Activated CD8-positive, alpha-beta memory T cell treated with anti-CD3 and anti-CD28 coated beads, Interleukin-2, amount 10 ng/mL, durations not matched to agents 7 days and 5 days (primary cell): ENCODE data around the gene MPPE1. TPM values are rescaled to one million over a fixed set of nuclear protein-coding genes. Genes with fewer than 3 reads are reported as not detected.
A peak's percentile ranks its signal among the peaks of the same experiment; 100 is the strongest.
"Not testable (repeated sequence)": the region's sequence is repeated elsewhere in the genome, so short reads cannot be mapped to it uniquely, and the experiment has no call there.

ENCODE experiments used
- ATAC-seq: fragments of 150-1000 bp; cut with Tn5 transposase; one replicate; pipeline ENCODE4 v1.10.0; 2021; ENCODE audit warnings: moderate library complexity
- CTCF ChIA-PET: fragments of 350-600 bp; sonication (Branson Sonifier 250); formaldehyde crosslinking; loops from one replicate; lab custom pipeline; 2021; ENCODE audit warnings: antibody characterized with exemption; lab: Charles Lee
- DNase-seq: peaks from one replicate; pipeline ENCODE4 v3.0.0-alpha.2; 2020
- H3K27ac Mint-ChIP-seq: one replicate; pipeline ENCODE4 v1.8.0; 2021; ENCODE audit warnings: mild to moderate bottlenecking, mixed read lengths
- H3K27me3 Mint-ChIP-seq: one replicate; pipeline ENCODE4 v1.8.0; 2021; ENCODE audit warnings: mixed read lengths
- H3K36me3 Mint-ChIP-seq: one replicate; pipeline ENCODE4 v1.8.0; 2021; ENCODE audit warnings: mild to moderate bottlenecking, mixed read lengths
- H3K4me1 Mint-ChIP-seq: one replicate; pipeline ENCODE4 v1.8.0; 2021; ENCODE audit warnings: mixed read lengths
- H3K4me3 Mint-ChIP-seq: one replicate; pipeline ENCODE4 v1.8.0; 2021; ENCODE audit warnings: mild to moderate bottlenecking, moderate library complexity, mixed read lengths
- H3K9me3 Mint-ChIP-seq: one replicate; pipeline ENCODE4 v1.8.0; 2022; ENCODE audit warnings: low read depth, mixed read lengths
- total RNA-seq, 2 experiments: library from RNA; stranded (reverse); gene quantifications; one replicate each; pipeline ENCODE4 v1.2.3, GENCODE V29; 2021

The MPPE1 gene
- total RNA-seq, 2 experiments from 2014 or later, result 42.9 to 64.9 TPM

DNA sequence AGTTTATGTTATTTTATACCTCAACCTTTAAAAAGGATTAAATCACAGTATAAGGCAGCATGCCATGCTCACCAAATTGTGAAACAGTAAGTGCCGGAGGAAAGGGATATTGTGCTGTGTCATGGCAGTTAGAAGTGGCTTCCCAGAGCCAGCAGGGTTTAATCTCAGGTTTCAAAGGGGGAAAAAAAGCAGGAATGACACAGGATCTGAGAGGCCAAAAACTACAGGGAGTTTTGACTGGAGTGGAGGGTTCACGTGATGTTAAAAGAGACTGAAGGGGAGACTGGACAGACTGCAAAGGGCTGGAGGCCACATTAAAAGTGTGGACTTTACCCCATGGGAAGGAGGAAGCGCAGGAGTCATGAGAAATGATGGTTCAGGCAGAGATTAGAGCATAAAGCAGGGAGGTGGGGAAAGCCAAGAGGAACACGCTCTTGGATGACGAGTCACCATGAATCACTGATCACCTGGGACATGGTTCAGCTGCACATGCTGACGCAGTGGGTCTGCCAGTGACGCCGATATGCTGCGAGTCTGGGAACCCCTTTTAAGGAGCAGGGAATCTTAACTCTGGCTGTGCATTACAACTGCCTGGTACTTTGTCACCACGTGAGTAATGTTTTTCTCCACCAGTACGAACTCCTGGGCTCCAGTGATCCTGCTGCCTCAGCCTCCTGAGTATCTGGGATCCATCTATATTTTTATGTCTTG is 50.8 kb downstream of the MPPE1 start:
- H3K36me3 Mint-ChIP-seq, result peaks cover 1% of the 10 kb centered on the region
- CTCF ChIA-PET, result no interaction called here
- no peak for ATAC-seq
- no peak for DNase-seq
- no peaks in the 10 kb centered on the region for H3K27me3 Mint-ChIP-seq
- H3K4me3 Mint-ChIP-seq, result no peak overlapping the region
- no peak overlapping the region for H3K27ac Mint-ChIP-seq
- no peaks in the 10 kb centered on the region for H3K9me3 Mint-ChIP-seq
- H3K4me1 Mint-ChIP-seq, result peaks cover 23% of the 10 kb centered on the region

DNA sequence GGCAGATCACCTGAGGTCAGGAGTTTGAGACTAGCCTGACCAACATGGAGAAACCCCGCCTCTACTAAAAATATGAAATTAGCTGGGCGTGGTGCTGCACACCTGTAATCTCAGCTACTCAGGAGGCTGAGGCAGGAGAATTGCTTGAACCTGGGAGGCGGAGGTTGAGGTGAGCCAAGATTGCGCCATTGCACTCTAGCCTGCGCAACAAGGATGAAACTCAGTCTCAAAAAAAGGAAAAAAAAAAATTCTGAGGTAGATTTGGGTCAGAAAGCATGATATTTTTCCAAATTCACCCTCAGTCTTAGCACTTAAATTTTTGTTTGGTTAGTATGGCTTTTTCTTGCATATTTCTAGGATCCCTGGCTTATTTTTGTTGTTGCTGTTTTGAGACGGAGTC is 53.6 kb downstream of the MPPE1 start:
- H3K27ac Mint-ChIP-seq, H3K27me3 Mint-ChIP-seq, ATAC-seq, H3K4me3 Mint-ChIP-seq, H3K9me3 Mint-ChIP-seq, H3K36me3 Mint-ChIP-seq, DNase-seq, CTCF ChIA-PET: not testable (repeated sequence)
- H3K4me1 Mint-ChIP-seq, result peaks cover 29% of the 10 kb centered on the region

DNA sequence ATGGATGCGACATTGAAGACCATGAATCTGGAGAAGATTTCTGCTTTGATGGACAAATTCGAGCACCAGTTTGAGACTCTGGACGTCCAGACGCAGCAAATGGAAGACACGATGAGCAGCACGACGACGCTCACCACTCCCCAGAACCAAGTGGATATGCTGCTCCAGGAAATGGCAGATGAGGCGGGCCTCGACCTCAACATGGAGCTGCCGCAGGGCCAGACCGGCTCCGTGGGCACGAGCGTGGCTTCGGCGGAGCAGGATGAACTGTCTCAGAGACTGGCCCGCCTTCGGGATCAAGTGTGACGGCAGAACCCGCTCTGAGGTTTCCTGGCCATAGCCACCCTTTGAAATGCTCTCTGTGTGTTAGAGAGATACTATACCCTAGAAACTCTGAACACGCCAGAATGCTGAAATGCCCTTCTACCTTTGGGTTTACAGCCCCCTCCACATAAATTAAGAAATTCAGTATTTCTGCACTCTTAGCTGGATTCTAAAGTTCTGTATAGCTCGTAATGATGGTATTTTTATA is 56.2 kb downstream of the MPPE1 start:
- peak; percentile 76 for DNase-seq
- ATAC-seq, result peak; percentile 55
- Mint-ChIP-seq H3K4me3 (peak overlapping the region; percentile 98), H3K9me3 (no peaks in the 10 kb centered on the region), H3K36me3 (peaks cover 3% of the 10 kb centered on the region), H3K27ac (peak overlapping the region; percentile 99), H3K4me1 (peaks cover 25% of the 10 kb centered on the region), H3K27me3 (no peaks in the 10 kb centered on the region)
- CTCF ChIA-PET, result no interaction called here

DNA sequence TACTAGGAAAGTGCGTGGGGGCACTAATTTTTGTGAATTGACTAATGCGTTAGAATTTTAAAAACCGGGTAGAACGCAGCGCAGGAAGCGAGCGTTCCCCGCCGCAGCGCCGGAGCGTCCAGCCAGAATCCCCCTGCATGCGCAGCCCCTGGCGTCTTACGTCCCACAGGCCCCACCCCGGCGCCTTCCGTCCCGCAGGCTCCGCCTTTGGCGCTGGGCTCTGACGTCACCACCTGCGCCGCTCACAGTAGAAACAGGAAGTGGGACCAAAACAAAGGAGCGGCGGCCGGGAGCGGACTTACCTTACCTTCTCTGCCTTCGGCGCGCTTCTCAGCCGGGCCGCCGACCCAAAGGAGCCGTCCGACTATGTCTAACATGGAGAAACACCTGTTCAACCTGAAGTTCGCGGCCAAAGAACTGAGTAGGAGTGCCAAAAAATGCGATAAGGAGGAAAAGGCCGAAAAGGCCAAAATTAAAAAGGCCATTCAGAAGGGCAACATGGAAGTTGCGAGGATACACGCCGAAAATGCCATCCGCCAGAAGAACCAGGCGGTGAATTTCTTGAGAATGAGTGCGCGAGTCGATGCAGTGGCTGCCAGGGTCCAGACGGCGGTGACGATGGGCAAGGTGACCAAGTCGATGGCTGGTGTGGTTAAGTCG is 56.8 kb downstream of the MPPE1 start, which contains the start of gene CHMP1B:
CHMP1B (plus strand) TSS at position 268 of the 660 bp plus-strand sequence; CDS start at position 367, 99 bp downstream.
- Mint-ChIP-seq H3K9me3 (no peaks in the 10 kb centered on the region), H3K4me1 (peaks cover 25% of the 10 kb centered on the region), H3K27ac (peak within 1 kb of the TSS; percentile 99), H3K27me3 (no peaks in the 10 kb centered on the region), H3K36me3 (peaks cover 3% of the 10 kb centered on the region), H3K4me3 (peak within 1 kb of the TSS; percentile 98)
- CTCF ChIA-PET, result interaction anchor here (2.0 kb wide), 1 partner anchor 144 kb away, joined by 6 read pairs; no protein-coding TSS in a partner anchor
- DNase-seq (peak; percentile 98), ATAC-seq (peak; percentile 94)

DNA sequence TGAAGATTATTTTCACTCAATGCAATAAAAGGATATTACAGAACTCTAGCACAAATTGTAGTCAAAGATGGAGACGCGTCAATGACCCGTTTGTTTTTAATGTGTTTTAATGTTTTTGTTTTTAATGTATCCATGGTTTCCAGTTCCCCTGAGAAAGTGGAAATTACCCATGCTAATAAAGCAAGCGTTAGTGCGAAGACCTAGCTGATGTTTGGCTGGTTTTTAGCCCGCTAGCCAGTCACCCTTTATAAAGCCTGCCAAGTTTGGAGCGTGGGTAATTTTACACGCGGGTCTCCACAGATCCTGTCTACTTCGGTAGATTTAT is 57.3 kb downstream of the MPPE1 start:
- ATAC-seq, result peak; percentile 34
- CTCF ChIA-PET, result interaction anchor here (2.0 kb wide), 1 partner anchor 144 kb away, joined by 6 read pairs; no protein-coding TSS in a partner anchor
- H3K27me3 Mint-ChIP-seq, result no peaks in the 10 kb centered on the region
- H3K4me1 Mint-ChIP-seq, result peaks cover 25% of the 10 kb centered on the region
- H3K9me3 Mint-ChIP-seq, result no peaks in the 10 kb centered on the region
- DNase-seq, result no peak
- peaks cover 3% of the 10 kb centered on the region for H3K36me3 Mint-ChIP-seq
- H3K27ac Mint-ChIP-seq, result peak overlapping the region; percentile 99
- peak overlapping the region; percentile 98 for H3K4me3 Mint-ChIP-seq

DNA sequence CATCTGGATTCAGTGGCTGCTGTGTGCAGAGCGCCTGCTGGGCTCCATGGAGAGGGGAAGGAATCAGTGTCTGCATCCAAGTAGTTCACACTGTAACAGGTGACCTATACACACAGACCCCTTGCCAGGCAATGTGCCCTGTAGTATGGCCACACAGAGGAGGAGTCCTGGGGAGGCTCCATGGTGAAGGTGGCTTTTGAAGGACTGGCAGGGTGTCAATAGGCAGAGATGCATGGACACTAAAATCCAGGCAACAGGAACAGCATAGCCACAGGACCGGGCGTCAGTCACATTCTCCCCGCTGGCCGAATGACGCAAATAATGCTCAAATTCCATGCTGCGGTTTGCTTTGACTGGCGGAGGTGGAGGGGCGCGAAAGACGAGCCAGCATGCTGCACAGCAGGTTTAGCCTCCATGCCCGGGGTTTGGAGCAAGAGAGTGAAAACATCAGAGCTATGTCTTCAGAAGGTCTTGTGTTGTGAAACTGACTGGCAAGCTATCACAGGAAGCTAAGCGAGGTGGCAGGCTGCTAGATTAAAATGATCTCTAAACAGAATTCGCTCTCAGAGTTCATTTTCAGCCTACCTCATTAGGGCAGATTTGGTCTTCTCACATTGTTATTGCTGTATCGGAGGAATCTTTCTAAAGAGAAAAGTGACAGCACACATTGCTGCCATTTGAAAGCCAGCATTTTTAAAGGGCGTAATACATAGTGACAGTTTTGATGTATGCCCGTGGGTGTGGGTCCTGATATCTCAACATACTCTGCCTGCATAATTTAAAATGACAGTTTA is 58.1 kb downstream of the MPPE1 start:
- DNase-seq (peak; percentile 61), ATAC-seq (peak; percentile 18)
- Mint-ChIP-seq H3K27me3 (no peaks in the 10 kb centered on the region), H3K36me3 (peaks cover 2% of the 10 kb centered on the region), H3K4me1 (peaks cover 25% of the 10 kb centered on the region), H3K4me3 (peak overlapping the region; percentile 98), H3K9me3 (no peaks in the 10 kb centered on the region), H3K27ac (peak overlapping the region; percentile 99)
- CTCF ChIA-PET, result interaction anchor here (2.0 kb wide), 1 partner anchor 145 kb away, joined by 6 read pairs; no protein-coding TSS in a partner anchor

DNA sequence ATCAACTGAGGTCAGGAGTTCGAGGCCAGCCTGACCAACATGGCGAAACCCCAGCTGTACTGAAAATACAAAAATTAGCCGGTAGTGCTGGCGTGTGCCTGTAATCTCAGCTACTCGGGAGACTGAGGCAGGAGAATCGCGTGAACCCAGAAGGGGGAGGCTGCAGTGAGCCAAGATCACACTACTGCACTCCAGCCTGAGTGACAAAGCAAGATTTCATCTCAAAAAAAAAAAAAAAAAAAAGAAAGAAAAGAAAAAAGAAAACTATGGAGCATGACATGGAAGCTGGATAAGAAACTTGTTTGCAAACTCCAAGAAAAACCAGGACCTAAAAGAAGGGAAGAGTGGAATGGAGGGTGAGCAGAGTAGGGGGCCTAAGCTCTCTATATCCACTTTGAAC is 58.8 kb downstream of the MPPE1 start:
- Mint-ChIP-seq H3K4me3 (no peak overlapping the region), H3K27ac (no peak overlapping the region), H3K36me3 (peaks cover 2% of the 10 kb centered on the region), H3K27me3 (peaks cover 2% of the 10 kb centered on the region), H3K9me3 (no peaks in the 10 kb centered on the region), H3K4me1 (peaks cover 25% of the 10 kb centered on the region)
- DNase-seq (no peak), ATAC-seq (no peak)
- CTCF ChIA-PET, result interaction anchor here (0.7 to 2.0 kb wide), 3 partner anchors 15 to 146 kb away, joined by 3 to 6 read pairs (median 4); no protein-coding TSS in a partner anchor

DNA sequence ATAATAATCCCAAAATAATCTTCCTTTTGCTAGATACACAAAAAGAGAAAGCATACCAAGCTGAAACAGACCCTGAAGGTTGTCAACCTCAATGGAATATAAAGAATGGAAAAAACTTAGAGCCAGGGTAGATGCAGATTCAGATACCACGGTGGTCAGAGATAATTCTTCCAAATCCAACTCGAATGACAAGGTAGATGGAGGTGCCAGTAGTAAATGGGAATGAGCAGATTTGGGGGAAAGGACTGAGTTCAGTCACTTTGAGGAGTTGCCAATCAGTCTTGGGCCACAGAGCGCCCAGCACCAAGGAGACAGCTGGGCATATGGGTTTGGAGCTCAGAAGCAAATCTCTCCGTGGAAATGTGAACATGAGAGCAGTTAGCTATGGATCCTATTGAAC is 60.3 kb downstream of the MPPE1 start:
- CTCF ChIA-PET, result interaction anchor here (1.6 kb wide), 1 partner anchor 13 kb away, joined by 4 read pairs; no protein-coding TSS in a partner anchor
- DNase-seq, result no peak
- Mint-ChIP-seq H3K27me3 (peaks cover 2% of the 10 kb centered on the region), H3K36me3 (peaks cover 2% of the 10 kb centered on the region), H3K27ac (no peak overlapping the region), H3K4me1 (peaks cover 16% of the 10 kb centered on the region), H3K9me3 (no peaks in the 10 kb centered on the region), H3K4me3 (no peak overlapping the region)
- ATAC-seq, result no peak

DNA sequence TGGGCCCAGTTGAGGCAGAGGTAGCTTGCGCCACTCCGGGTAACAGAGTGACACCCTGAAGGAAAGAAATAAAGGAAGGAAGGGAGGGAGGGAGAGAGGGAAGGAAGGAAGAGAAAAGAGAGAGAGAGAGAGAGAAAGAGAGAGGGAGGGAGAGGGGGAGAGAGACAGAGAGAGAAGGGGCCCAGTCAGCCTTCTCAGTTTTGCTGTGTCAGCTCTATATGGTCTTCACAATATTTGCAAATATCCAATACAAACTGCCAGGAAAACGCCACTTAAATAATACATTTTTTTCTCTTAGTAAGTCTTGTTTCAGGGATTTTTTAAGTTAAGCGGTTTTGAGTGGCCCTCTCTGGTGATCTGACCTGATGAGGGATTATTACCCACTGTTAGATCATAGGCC is 62.5 kb downstream of the MPPE1 start:
- CTCF ChIA-PET, result no interaction called here
- H3K36me3 Mint-ChIP-seq, result no peaks in the 10 kb centered on the region
- H3K27ac Mint-ChIP-seq, result no peak overlapping the region
- H3K9me3 Mint-ChIP-seq, result no peaks in the 10 kb centered on the region
- ATAC-seq (no peak), DNase-seq (no peak)
- H3K4me3 Mint-ChIP-seq, result no peak overlapping the region
- peaks cover 2% of the 10 kb centered on the region for H3K27me3 Mint-ChIP-seq
- peaks cover 10% of the 10 kb centered on the region for H3K4me1 Mint-ChIP-seq

DNA sequence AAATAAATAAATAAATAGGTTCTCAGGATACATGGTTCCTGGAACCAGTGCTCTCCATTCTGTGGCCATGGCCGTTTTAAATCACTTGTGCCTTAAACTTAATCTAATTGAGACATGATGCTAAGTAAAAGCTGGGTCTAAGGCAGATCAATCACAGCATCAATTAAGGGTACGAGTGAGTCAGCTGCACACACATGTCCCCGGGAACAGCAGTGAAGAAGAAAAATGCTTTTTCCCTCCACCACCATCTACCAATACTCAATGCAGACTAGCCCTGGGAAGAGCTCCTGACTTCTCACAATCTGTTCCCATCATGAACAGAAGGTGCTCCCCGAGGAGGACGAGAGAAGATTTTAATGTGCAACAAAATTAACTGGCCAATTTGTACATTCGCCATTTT is 63.7 kb downstream of the MPPE1 start:
- H3K4me3 Mint-ChIP-seq, result no peak overlapping the region
- no peaks in the 10 kb centered on the region for H3K9me3 Mint-ChIP-seq
- peaks cover 2% of the 10 kb centered on the region for H3K27me3 Mint-ChIP-seq
- CTCF ChIA-PET, result no interaction called here
- no peak for ATAC-seq
- no peak for DNase-seq
- H3K4me1 Mint-ChIP-seq, result no peaks in the 10 kb centered on the region
- no peaks in the 10 kb centered on the region for H3K36me3 Mint-ChIP-seq
- no peak overlapping the region for H3K27ac Mint-ChIP-seq

DNA sequence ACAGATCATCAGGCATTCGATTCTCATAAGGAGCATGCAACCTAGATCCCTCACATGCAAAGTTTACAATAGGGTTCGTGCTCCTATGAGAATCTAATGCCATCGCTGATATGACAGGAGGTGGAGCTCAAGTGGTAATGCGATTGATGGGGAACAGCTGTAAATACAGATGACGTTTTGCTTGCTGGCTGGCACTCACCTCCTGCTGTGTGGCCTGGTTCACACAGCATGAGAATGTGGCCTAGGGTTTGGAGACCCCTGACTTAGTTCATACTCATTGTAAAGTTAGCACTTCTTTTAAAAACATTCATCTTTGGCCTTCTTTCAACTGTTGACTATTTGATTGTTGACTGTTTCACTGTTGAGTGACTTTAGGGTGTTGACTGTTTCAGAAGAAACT is 65.6 kb downstream of the MPPE1 start:
- no peak overlapping the region for H3K27ac Mint-ChIP-seq
- no peaks in the 10 kb centered on the region for H3K36me3 Mint-ChIP-seq
- H3K4me3 Mint-ChIP-seq, result no peak overlapping the region
- ATAC-seq, result no peak
- no peaks in the 10 kb centered on the region for H3K4me1 Mint-ChIP-seq
- CTCF ChIA-PET, result no interaction called here
- peaks cover 5% of the 10 kb centered on the region for H3K27me3 Mint-ChIP-seq
- H3K9me3 Mint-ChIP-seq, result no peaks in the 10 kb centered on the region
- no peak for DNase-seq

DNA sequence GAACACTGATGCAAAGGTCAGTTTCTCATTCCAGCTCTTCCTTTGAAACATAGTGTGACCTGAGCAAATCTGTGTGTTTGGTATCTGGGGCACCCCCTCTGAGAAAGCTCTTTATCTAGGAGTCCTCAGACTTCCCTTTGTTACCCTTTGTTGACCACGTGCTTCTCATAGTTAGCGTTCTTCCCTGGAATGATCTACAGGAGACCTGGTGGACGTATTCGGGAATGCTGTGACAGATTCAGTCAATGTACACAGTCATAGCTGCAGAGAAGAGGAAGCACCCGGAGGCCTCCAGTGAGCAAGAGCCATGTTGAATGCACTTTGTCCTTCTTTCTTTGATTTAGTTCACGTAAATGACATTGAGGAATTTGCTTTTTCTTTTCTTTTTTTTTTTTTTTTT is 67.6 kb downstream of the MPPE1 start:
- H3K9me3 Mint-ChIP-seq, result no peaks in the 10 kb centered on the region

DNA sequence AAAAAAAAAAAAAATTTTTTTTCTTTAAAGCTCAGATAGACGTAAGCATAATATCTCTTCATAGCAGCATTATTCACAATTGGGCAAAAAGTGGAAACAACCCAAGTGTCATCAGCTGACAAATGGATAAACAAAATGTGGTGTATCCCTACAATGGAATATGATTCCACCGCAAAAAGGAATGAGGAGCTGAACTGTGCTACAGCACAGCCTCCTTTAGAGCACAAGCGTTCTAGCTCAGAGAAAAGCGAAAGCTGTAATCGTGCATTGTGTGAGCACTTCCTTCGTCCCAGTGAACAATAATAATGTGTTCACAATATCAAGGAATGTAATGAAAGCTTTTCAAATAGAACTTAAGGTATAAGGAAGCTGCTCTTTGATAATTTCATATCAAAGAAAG is 68.6 kb downstream of the MPPE1 start:
- H3K4me3 Mint-ChIP-seq, result no peak overlapping the region
- H3K36me3 Mint-ChIP-seq, result no peaks in the 10 kb centered on the region
- ATAC-seq (no peak), DNase-seq (no peak)
- H3K9me3 Mint-ChIP-seq, result no peaks in the 10 kb centered on the region
- CTCF ChIA-PET, result interaction anchor here (1.0 to 1.3 kb wide), 2 partner anchors 13 to 98 kb away, joined by 3 to 4 read pairs; no protein-coding TSS in a partner anchor
- H3K27me3 Mint-ChIP-seq, result peaks cover 5% of the 10 kb centered on the region
- H3K27ac Mint-ChIP-seq, result no peak overlapping the region
- H3K4me1 Mint-ChIP-seq, result no peaks in the 10 kb centered on the region

More for the DNA sequence above, 67.6 kb downstream of the MPPE1 start:
- Mint-ChIP-seq H3K27ac (no peak overlapping the region), H3K36me3 (no peaks in the 10 kb centered on the region), H3K27me3 (peaks cover 5% of the 10 kb centered on the region), H3K4me3 (no peak overlapping the region), H3K4me1 (no peaks in the 10 kb centered on the region)
- ATAC-seq (no peak), DNase-seq (no peak)
- CTCF ChIA-PET, result no interaction called here
